Retinal pigment epithelial cell (primary cell): Measurements from ENCODE around the gene STK17A.

Experiments used
- DNase-seq: peaks from one replicate; pipeline ENCODE4 v3.0.0-alpha.2; 2010; ENCODE audit warnings: low read depth
- H3K4me3 ChIP-seq: 2 replicates; pipeline ENCODE4 v1.5.1; 2011; ENCODE audit warnings: mild to moderate bottlenecking, low read length, control low read depth, moderate library complexity
- TF ChIP-seq, protein P1 (sequence below): conservative IDR thresholded peaks from 2 replicates; pipeline ENCODE4 v1.5.1; 2011; ENCODE audit warnings: low read depth, low read length, control low read depth, inconsistent platforms

The STK17A gene

GRCh38 chr7:43588477-43589132, 5.7 kb downstream of the STK17A start:
- TF ChIP-seq, protein P1, sequence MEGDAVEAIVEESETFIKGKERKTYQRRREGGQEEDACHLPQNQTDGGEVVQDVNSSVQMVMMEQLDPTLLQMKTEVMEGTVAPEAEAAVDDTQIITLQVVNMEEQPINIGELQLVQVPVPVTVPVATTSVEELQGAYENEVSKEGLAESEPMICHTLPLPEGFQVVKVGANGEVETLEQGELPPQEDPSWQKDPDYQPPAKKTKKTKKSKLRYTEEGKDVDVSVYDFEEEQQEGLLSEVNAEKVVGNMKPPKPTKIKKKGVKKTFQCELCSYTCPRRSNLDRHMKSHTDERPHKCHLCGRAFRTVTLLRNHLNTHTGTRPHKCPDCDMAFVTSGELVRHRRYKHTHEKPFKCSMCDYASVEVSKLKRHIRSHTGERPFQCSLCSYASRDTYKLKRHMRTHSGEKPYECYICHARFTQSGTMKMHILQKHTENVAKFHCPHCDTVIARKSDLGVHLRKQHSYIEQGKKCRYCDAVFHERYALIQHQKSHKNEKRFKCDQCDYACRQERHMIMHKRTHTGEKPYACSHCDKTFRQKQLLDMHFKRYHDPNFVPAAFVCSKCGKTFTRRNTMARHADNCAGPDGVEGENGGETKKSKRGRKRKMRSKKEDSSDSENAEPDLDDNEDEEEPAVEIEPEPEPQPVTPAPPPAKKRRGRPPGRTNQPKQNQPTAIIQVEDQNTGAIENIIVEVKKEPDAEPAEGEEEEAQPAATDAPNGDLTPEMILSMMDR = no peak
- no peak for DNase-seq
- no peak overlapping the region for H3K4me3 ChIP-seq

GRCh38 chr7:43589133-43589478, 6.2 kb downstream of the STK17A start:
- no peak overlapping the region for H3K4me3 ChIP-seq
- DNase-seq = no peak
- TF ChIP-seq, protein P1 = no peak

DNA sequence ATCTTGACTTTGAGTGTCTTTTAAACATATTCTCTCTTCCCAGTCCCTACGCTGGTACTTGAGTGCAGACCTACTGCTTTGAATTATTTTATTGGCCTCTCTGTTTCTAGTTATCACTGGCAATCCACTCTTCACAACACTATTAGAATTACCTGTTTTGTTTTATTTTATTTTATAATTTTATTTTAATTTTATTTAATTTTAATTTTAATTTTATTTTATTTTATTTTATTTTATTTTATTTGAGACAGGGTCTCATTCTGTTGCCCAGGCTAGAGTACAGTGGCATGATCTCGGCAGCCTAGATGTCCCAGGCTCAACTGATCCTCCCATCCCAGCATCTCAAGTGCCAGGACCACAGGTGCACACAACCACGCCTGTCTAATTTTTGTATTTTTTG, 6.8 kb downstream of the STK17A start:
- TF ChIP-seq, protein P1 = no peak
- no peak overlapping the region for H3K4me3 ChIP-seq
- DNase-seq = no peak

DNA sequence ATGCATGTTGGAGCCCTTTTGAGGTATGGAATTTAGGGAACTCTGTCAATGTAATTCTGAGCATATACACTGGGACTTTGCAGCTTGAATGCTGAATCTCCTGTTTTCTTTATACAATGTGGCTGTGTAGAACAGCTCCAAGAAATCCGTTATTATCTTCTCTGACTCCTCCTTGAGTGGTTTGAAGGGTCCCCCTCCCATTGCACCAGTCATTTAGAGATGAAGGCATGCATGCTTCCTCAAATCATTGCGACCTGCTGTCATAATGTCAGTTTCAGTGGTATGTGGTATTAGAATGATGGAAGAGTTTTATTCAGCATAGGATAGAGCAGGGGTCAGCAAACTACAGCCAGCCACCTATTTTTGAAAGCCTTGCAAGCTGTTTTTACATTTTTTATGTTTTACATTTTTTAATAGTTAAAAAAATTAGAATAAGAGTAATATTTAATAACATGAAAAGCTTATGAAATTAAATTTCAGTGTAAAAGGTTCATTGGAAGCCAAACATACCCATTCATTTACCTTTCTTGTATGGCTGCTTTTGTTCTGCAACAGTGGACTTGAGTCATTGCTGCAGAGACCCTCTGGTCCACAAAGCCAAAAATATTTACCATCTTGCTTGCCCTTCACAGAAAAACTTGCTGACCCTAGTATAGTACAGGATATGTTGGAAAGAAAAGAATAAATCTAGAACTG, 8.1 kb downstream of the STK17A start:
- no peak for DNase-seq
- no peak overlapping the region for H3K4me3 ChIP-seq
- TF ChIP-seq, protein P1 = no peak

- no peak overlapping the region for H3K4me3 ChIP-seq
- TF ChIP-seq, protein P1 = no peak
Measured at GRCh38 chr7:43591558-43592180, 8.8 kb downstream of the STK17A start.

GRCh38 chr7:43592326-43592725, 9.4 kb downstream of the STK17A start:
- no peak for DNase-seq
- TF ChIP-seq, protein P1 = no peak
- no peak overlapping the region for H3K4me3 ChIP-seq

More at GRCh38 chr7:43591558-43592180, 8.8 kb downstream of the STK17A start:
- no peak for DNase-seq
